Measurements from ENCODE around the gene NYNRIN.

The NYNRIN gene

DNA sequence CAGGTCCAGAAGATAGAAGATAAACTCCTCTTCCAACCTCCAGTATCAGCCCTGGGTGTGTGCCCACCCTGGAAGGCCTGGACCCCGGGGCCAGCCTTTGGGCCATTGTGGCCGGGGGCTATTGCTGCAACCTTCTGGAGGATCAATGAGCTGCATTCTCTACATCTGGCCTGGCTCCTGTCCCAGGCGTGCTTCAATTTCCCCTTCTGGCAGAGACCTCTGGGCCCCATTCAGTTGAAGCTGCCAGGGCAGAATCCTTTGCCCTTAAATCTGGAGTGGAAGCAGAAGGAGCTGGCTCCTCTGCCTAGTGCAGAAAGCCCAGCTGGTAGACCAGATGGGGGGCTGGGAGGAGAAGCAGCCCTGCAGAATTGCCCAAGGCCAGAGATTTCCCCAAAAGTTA is 10.0 kb downstream of the NYNRIN start:
- ChIA-PET CTCF (interaction anchor here (0.7 to 3.8 kb wide), 7 partner anchors 11 to 100 kb away, joined by 3 to 26 read pairs (median 4); partner anchors contain the start of gene ADCY4), POLR2A (interaction anchor here (1.0 kb wide), 1 partner anchor 21 kb away, joined by 3 read pairs; the partner anchor contains the start of gene KHNYN)
- TF ChIP-seq CTCF (IDR thresholded peaks at IDR 0.05; ENCODE audit: control extremely low read depth, extremely low read depth, low read depth, missing control alignments) = no peak
- no peak for DNase-seq (ENCODE audit: extremely low spot score)

- TF ChIP-seq CTCF (IDR thresholded peaks at IDR 0.05; ENCODE audit: control extremely low read depth, extremely low read depth, low read depth, missing control alignments) = no peak
- POLR2A ChIA-PET = interaction anchor here (1.0 kb wide), 1 partner anchor 21 kb away, joined by 3 read pairs; the partner anchor contains the start of gene KHNYN
- CTCF ChIA-PET = interaction anchor here (0.6 to 3.8 kb wide), 8 partner anchors 10 to 101 kb away, joined by 3 to 26 read pairs (median 4); partner anchors contain the start of gene ADCY4
- DNase-seq (ENCODE audit: extremely low spot score) = no peak
Observed at GRCh38 chr14:24409192-24409591, 10.4 kb downstream of the NYNRIN start.

DNA sequence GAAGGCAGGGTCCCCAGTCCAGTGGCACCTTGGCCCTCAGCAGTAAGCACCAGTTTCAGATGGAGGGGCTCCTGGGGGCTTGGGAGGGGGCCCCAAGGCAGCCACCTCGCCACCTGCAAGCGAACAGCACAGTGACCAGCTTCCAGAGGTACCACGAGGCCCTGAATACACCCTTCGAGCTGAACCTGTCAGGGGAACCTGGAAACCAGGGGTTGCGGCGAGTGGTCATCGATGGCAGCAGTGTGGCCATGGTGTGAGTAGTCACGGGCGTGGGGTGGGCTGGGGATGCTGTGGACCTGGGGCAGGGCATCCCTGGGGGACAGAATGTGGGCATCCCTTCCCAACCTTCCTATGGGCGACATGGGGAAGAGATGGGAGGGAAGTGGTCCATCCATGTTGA is 11.2 kb downstream of the NYNRIN start:
- DNase-seq (ENCODE audit: extremely low spot score) = no peak
- ChIA-PET POLR2A (no interaction called here), CTCF (interaction anchor here (0.6 to 4.8 kb wide), 9 partner anchors 7 to 77 kb away, joined by 3 to 33 read pairs (median 7); partner anchors contain the start of genes ADCY4, CBLN3, KHNYN and NYNRIN)
- no peak for TF ChIP-seq CTCF (IDR thresholded peaks at IDR 0.05; ENCODE audit: control extremely low read depth, extremely low read depth, low read depth, missing control alignments)

DNA sequence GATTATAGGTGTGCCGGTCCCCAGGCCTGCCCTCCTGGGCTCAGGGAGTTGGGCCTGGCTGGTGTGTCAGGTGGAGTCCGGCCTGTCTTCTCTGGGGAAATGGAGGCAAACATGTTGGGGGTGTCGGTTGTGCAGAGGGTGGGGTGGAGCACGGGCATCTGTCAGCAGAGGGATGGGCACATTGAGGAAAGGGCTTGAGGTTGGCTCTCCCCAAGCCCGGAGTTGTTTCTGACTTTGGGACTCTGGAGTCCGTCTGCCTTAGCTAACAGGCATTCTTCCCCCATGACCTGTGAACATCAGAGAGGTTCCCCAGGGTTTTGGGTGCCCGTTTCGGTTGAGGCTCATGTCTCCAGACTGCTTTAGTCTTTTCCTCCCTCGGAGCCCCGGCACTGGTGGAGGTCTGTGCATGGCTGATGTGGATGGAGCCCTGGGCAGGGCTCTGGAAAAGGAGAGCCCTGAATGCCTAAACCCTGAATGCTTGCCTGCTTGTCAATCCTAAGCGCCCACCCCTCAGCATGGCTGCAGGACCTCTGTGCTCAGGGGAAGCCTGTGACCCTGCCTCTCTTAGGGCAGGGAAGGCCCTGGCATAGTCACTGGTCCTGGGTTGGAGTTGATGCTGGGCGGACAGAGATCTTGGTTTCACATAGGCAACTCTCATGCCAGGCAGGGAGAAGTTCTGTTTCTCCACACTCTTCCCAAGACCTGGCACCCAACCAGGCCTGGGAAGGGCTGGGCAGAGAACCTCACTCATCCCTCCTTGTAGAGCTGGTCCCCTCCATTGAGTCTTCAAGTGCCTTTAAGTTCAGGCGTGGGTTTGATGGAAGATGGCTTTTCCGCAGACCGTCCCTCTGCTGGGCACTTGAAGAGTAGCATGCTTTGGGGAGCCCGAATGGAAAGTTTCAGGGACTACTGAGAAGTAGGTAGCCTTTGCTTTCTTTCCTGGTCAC is 12.9 kb downstream of the NYNRIN start:
- peak; percentile 70 for DNase-seq (ENCODE audit: extremely low spot score)
- POLR2A ChIA-PET = no interaction called here
- CTCF ChIA-PET = interaction anchor here (1.0 to 4.8 kb wide), 9 partner anchors 8 to 79 kb away, joined by 3 to 33 read pairs (median 3); partner anchors contain the start of genes ADCY4, CBLN3, KHNYN and NYNRIN
- peak; percentile 55 for TF ChIP-seq CTCF (IDR thresholded peaks at IDR 0.05; ENCODE audit: control extremely low read depth, extremely low read depth, low read depth, missing control alignments)

DNA sequence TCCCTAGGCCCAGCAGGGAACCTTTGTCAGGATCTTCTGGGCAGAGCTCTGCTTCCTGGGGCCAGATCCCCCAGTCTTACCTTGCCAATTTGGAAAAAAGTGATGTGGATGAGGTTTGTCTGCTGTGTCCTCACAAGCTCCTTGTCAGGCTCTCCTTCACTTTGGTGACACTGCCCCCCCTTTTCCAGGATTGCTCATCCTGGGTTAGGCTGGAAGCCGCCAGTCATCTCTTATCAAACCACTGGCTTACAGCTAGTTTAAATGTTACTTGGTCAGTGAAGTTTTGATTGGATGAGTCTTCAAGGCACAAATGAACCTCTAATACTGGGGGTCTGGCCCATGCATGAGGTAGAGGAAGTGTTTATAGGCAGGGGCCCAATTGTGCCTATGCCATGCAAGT is 15.3 kb downstream of the NYNRIN start:
- TF ChIP-seq CTCF (IDR thresholded peaks at IDR 0.05; ENCODE audit: control extremely low read depth, extremely low read depth, low read depth, missing control alignments) = no peak
- ChIA-PET POLR2A (no interaction called here), CTCF (interaction anchor here (0.8 to 4.8 kb wide), 9 partner anchors 9 to 106 kb away, joined by 3 to 33 read pairs (median 3); partner anchors contain the start of genes CBLN3 and KHNYN)
- no peak for DNase-seq (ENCODE audit: extremely low spot score)

DNA sequence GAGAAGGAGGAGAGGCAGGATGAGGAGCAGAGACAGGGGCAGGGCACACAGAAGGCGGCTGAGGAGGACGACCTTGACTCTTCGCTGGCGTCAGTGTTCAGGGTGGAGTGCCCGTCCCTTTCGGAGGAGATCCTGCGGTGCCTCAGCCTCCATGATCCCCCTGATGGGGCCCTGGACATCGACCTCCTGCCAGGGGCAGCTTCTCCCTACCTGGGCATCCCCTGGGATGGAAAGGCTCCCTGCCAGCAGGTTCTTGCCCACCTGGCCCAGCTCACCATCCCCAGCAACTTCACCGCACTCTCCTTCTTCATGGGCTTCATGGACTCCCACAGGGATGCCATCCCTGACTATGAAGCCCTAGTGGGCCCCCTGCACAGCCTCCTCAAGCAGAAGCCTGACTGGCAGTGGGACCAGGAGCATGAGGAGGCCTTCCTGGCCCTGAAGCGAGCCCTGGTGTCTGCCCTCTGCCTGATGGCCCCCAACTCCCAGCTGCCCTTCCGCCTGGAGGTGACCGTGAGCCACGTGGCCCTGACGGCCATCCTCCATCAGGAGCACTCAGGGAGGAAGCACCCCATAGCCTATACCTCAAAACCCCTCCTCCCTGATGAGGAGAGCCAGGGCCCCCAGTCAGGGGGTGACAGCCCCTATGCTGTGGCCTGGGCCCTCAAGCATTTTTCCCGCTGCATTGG is 16.1 kb downstream of the NYNRIN start:
- CTCF ChIA-PET = interaction anchor here (0.8 to 4.8 kb wide), 6 partner anchors 9 to 81 kb away, joined by 3 to 33 read pairs (median 8); partner anchors contain the start of genes CBLN3 and KHNYN
- DNase-seq (ENCODE audit: extremely low spot score) = no peak
- POLR2A ChIA-PET = no interaction called here
- TF ChIP-seq CTCF (IDR thresholded peaks at IDR 0.05; ENCODE audit: control extremely low read depth, extremely low read depth, low read depth, missing control alignments) = no peak

Data from GM10248 (cell line).